Choroid plexus epithelial cell (primary cell): ENCODE data around the gene ATXN2.

Source experiments
- DNase-seq: peaks from one replicate; pipeline ENCODE4 v3.0.0-alpha.2; 2010; ENCODE audit warnings: low read depth
- H3K4me3 ChIP-seq: 2 replicates; pipeline ENCODE4 v1.5.1; 2011; ENCODE audit warnings: low read depth, mild to moderate bottlenecking, control low read depth, low read length, moderate library complexity
- TF ChIP-seq, protein P1 (sequence below): conservative IDR thresholded peaks from 2 replicates; pipeline ENCODE4 v1.5.1; 2011; ENCODE audit warnings: low read depth, mild to moderate bottlenecking, control low read depth, inconsistent platforms, low read length, moderate library complexity

Gene ATXN2

DNA sequence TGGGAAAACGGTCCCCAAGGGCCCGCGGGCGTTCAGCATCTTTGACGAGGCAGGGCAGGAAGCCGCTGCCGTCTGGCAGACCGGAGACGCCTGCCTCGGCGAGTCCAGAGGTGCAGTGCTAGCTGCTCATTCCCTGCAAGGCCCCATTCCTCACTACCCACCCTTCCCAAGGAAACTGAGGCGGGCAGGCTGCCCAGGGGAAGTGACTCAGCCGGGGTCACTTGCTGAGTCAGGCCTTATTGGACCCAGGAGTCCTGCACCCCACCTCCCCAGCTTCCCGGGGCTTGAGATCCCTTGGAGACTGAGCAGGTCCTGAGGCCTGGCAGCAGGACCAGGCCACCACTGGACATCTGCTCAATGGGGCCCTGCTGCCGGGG lies 189.7 kb downstream of the ATXN2 start:
- TF ChIP-seq, protein P1, sequence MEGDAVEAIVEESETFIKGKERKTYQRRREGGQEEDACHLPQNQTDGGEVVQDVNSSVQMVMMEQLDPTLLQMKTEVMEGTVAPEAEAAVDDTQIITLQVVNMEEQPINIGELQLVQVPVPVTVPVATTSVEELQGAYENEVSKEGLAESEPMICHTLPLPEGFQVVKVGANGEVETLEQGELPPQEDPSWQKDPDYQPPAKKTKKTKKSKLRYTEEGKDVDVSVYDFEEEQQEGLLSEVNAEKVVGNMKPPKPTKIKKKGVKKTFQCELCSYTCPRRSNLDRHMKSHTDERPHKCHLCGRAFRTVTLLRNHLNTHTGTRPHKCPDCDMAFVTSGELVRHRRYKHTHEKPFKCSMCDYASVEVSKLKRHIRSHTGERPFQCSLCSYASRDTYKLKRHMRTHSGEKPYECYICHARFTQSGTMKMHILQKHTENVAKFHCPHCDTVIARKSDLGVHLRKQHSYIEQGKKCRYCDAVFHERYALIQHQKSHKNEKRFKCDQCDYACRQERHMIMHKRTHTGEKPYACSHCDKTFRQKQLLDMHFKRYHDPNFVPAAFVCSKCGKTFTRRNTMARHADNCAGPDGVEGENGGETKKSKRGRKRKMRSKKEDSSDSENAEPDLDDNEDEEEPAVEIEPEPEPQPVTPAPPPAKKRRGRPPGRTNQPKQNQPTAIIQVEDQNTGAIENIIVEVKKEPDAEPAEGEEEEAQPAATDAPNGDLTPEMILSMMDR = no peak

DNA sequence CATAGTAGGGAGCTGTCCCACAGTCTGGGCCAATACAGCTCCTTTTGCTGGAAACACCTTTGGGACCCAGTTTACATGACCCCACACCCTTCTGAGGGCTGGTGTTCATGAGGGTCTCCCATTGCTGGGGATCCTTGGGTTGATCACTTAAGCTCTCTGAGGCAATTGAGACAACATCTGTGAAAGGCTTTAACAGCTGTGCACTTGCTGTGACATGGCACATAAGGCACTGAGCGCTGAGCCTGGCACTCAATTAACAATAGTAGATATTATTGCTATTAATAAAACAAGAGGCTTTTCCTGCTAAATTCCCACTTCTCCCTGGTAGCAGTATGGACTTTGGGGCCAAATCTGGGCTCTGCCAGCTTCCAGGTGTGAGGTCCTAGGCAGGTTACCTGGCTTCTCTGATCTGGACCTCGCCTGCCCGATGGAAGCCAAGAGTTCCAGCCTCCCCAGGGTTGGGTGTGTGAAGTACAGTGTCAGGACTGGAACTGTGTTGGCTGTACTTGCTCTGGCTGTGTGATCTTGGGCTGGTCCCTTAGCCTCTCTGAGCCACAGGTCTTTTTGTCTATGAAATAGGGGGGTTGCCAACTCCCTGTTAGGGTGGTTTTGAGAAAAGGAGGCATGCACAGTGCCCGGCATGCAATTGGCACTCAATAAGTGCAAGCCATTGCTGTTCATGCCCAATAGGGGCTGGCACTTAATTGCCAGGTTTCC lies 190.3 kb downstream of the ATXN2 start:
- TF ChIP-seq, protein P1 = no peak
- no peak for DNase-seq
- H3K4me3 ChIP-seq = peak overlapping the region; percentile 91

More for the DNA sequence above, 189.7 kb downstream of the ATXN2 start:
- H3K4me3 ChIP-seq = peak overlapping the region; percentile 91
- DNase-seq = peak; percentile 51

GRCh38 chr12:111408116-111408440 lies 191.0 kb downstream of the ATXN2 start:
- DNase-seq = peak; percentile 37
- H3K4me3 ChIP-seq = peak overlapping the region; percentile 91
- TF ChIP-seq, protein P1 = no peak

DNA sequence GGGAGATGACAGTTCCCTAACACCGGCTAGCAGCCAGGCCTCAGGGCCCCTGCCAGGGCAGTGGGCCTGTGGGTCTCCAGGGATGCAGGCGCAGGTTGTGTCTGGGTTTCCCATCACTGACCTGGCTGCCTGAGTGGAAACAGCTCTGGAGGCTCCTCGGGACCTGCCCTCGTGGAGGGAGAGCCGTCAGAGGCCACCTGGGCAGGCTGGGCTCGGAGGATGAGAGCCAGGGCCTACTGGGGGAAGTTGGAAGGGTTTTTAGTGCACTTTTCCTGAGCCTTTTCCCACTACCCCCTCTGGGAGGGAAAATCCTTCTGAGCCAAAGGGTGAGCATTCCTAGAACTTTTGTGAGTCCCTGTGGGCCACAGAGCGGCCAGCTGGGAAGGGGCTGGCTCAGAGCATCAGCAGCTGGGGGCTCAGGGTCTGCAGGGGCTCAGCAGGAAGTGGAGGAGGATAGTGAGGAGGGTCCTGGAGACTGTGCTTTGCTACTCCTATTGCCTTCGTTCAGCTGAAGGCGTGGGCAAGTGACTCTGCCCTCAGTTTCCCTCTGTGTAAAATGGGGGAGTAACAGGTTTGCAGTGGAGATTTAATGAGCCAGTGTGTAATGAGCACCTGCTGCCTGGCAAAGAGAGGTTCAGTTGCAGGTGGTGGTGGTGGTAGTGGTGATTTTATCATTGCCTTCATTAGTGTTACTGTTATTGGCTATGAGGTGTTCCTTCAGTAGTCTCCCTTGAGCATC lies 191.6 kb downstream of the ATXN2 start:
- DNase-seq = peak; percentile 29
- TF ChIP-seq, protein P1 = no peak
- peak overlapping the region; percentile 91 for H3K4me3 ChIP-seq

DNA sequence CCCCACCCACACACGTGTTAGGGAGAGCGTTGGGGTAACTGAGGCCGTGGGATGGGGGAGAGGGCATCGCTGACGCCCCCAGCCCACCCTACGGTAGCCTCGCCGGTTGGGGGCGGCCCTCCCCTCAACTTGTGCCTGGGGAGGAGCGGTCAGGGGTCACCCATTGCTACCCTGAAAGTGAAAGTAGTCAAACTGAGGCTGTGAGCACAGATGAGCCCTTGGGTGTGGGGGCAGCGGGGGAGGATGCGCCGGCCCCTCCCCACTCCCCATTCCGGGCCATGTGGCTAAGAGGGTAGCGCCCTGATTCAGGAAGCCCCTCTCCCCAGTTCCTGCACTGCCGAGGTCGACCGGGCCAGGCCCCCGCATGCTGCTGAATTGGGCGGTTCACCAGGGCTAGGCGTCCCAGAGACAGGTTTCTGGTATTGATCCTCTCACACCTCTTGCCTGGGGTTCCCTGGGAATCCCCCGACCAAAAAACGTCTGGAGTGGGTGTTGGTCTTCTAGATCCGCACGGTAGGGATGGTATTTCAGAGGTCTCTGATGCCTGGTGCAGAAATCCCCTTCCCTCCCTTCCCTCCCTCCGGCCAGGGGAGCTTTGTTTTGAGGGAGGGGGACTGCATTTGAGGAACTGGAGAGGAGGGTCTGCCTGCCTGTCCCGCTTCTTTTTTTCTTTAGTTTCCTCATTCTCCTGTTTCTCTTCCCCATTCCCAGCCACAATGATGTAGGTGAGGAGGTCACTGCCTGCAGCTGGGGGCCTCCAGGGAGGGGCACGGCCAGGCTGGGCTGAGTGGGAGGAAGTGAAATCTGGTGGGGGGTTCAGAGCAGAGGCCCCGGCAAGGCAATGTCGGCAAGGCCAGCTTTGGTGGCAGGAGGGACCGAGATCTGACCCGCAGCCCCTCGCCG lies 192.4 kb downstream of the ATXN2 start:
- no peak for DNase-seq
- TF ChIP-seq, protein P1 = no peak
- peak overlapping the region; percentile 91 for H3K4me3 ChIP-seq

DNA sequence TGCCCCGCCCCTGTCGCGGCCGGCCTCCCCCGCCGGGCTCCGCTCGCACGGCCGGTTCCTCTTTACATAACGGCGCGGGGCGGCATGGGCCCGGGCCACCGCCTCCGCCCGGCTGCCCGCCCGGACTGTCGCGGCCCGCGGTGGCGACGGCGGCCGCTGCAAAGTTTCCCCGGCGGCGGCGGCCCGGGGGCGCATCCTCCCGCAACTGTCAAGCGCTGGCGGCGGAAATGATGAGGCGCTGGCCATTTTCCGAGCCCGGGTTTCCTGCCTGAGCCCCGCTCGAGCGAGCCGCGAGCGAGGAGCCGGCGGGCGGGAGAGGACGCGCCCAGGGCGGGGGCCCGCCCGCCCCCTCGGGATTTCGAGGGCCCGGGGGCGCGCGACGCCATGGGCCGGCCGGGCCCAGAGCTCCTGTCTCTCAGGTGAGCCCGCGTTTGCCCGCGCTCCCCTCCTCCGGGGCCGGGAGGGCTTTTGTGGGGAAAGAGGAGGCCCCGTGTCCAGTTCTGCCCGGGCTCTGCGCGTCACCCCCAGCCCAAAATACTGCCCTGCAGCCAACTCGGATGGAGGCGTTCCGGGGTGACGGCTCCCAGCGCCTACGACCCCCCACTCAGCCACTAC lies 193.1 kb downstream of the ATXN2 start, which contains the start of gene SH2B3:
Gene SH2B3, plus strand, starts transcription at position 65 of the 615 bp plus-strand sequence. CDS start 12,223 bp downstream, outside the sequence.
- TF ChIP-seq, protein P1 = no peak
- DNase-seq = no peak
- H3K4me3 ChIP-seq = peak within 1 kb of the TSS; percentile 91
